SK-N-SH (cell line): Measurements from ENCODE around the gene SPTBN1. TPM values are rescaled to one million over a fixed set of nuclear protein-coding genes. Genes with fewer than 3 reads are reported as not detected.

Experiments used
- CTCF ChIA-PET: fragments of 300-600, 350-600 bp; formaldehyde crosslinking; extraction: SDS; loops from one replicate; lab custom pipeline; 2021; lab: Yijun Ruan, JAX
- POLR2A ChIA-PET: fragments of 350-600 bp; sonication (Branson Sonifier 250); formaldehyde crosslinking; extraction: SDS; loops from one replicate; lab custom pipeline; 2020; ENCODE audit warnings: antibody characterized with exemption, inconsistent platforms; lab: Yijun Ruan, JAX
- DNase-seq: peaks from one replicate; pipeline ENCODE4 v3.0.0; 2012
- H2AFZ ChIP-seq: fragments of 200-600 bp; sonication (generic); 2 replicates; pipeline ENCODE4 v1.8.1; 2016; ENCODE audit warnings: antibody characterized with exemption, mild to moderate bottlenecking, low read depth
- H3F3A ChIP-seq: fragments of 200-600 bp; sonication (generic); replicated peaks from 2 replicates; pipeline ENCODE3; 2016; ENCODE audit warnings: antibody characterized with exemption, mild to moderate bottlenecking; ENCODE audit not compliant: insufficient read depth
- H3K27ac ChIP-seq, 2 experiments: fragments of 200-500 bp in 1 of 2; fragments of 200-600 bp in 1 of 2; sonication (Bioruptor generic) in 1 of 2; sonication (generic), shearing (Covaris generic) in 1 of 2; 2 replicates each; pipeline versions ENCODE4 v1.5.1 to v1.6.1; 2014 to 2016; ENCODE audit warnings: low read depth in 2 of 2, inconsistent platforms in 1 of 2, low read length in 1 of 2, mild to moderate bottlenecking in 1 of 2, mixed read lengths in 1 of 2
- H3K27me3 ChIP-seq: fragments of 200-600 bp; sonication (generic), shearing (Covaris generic); 2 replicates; pipeline ENCODE4 v1.6.1; 2016; ENCODE audit warnings: mixed run types; ENCODE audit not compliant: insufficient read depth
- H3K36me3 ChIP-seq, 2 experiments: fragments of 200-500 bp in 1 of 2; fragments of 200-600 bp in 1 of 2; sonication (Bioruptor generic) in 1 of 2; sonication (generic) in 1 of 2; replicated peaks in 1 of 2; 2 replicates each; pipeline versions ENCODE3 to v1.5.1; 2014 to 2016; ENCODE audit warnings: low read length in 1 of 2, mild to moderate bottlenecking in 1 of 2; ENCODE audit not compliant: insufficient read depth in 2 of 2, control insufficient read depth in 1 of 2
- H3K4me1 ChIP-seq, 2 experiments: fragments of 200-500 bp in 1 of 2; fragments of 200-600 bp in 1 of 2; sonication (Bioruptor generic) in 1 of 2; sonication (generic), shearing (Covaris generic) in 1 of 2; 2 replicates each; pipeline versions ENCODE4 v1.5.1 to v1.6.1; 2014 to 2016; ENCODE audit warnings: low read depth in 1 of 2, low read length in 1 of 2, mixed run types in 1 of 2; ENCODE audit not compliant: insufficient read depth in 2 of 2, control insufficient read depth in 1 of 2
- H3K4me2 ChIP-seq: fragments of 200-600 bp; sonication (generic), shearing (Covaris generic); 2 replicates; pipeline ENCODE4 v1.6.1; 2017; ENCODE audit warnings: mixed run types
- H3K4me3 ChIP-seq, 2 experiments: fragments of 200-500 bp in 1 of 2; fragments of 200-600 bp in 1 of 2; sonication (Bioruptor generic) in 1 of 2; sonication (generic), shearing (Covaris generic) in 1 of 2; 2 replicates each; pipeline versions ENCODE4 v1.5.1 to v1.8.1; 2014 to 2016; ENCODE audit warnings: low read depth in 2 of 2, inconsistent platforms in 1 of 2, low read length in 1 of 2, mild to moderate bottlenecking in 1 of 2, mixed read lengths in 1 of 2, moderate library complexity in 1 of 2
- H3K79me2 ChIP-seq: fragments of 200-600 bp; sonication (generic); 2 replicates; pipeline ENCODE4 v1.8.1; 2017; ENCODE audit warnings: mild to moderate bottlenecking; ENCODE audit not compliant: insufficient read depth
- H3K9ac ChIP-seq: fragments of 200-600 bp; sonication (generic); 2 replicates; pipeline ENCODE4 v1.6.1; 2017; ENCODE audit warnings: mixed run types
- H3K9me2 ChIP-seq: fragments of 200-600 bp; sonication (generic); 2 replicates; pipeline ENCODE4 v1.6.1; 2017; ENCODE audit warnings: mixed run types
- H3K9me3 ChIP-seq: fragments of 200-600 bp; sonication (generic); 2 replicates; pipeline ENCODE4 v1.6.1; 2017; ENCODE audit warnings: mixed run types, mild to moderate bottlenecking, moderate library complexity
- H4K20me1 ChIP-seq: fragments of 200-600 bp; sonication (generic); 2 replicates; pipeline ENCODE4 v1.6.1; 2017; ENCODE audit warnings: mild to moderate bottlenecking, mixed run types; ENCODE audit not compliant: insufficient read depth
- CTCF ChIP-seq: fragments of 200-600 bp; sonication (generic); IDR thresholded peaks from 2 replicates; pipeline ENCODE4 v1.6.1; 2017; ENCODE audit warnings: antibody characterized with exemption, mild to moderate bottlenecking, moderate library complexity
- ELF1 ChIP-seq: IDR thresholded peaks from 2 replicates; pipeline ENCODE4 v1.4.0; 2012
- EZH2phosphoT487 ChIP-seq: fragments of 200-600 bp; sonication (generic); IDR thresholded peaks from 2 replicates; pipeline ENCODE4 v1.6.1; 2017; ENCODE audit warnings: low read depth, mixed run types, mild to moderate bottlenecking, antibody characterized with exemption, moderate library complexity, borderline replicate concordance
- FOXJ3 ChIP-seq: sonication (generic); formaldehyde crosslinking; IDR thresholded peaks from 2 replicates; pipeline ENCODE4 v1.5.1; 2020; ENCODE audit warnings: mild to moderate bottlenecking, missing genetic modification reagents
- GABPA ChIP-seq: IDR thresholded peaks from 2 replicates; pipeline ENCODE4 v1.4.0; 2012; ENCODE audit warnings: low read depth, mild to moderate bottlenecking
- GATA2 ChIP-seq: sonication (generic); formaldehyde crosslinking; IDR thresholded peaks from 2 replicates; pipeline ENCODE4 v1.5.0; 2020; ENCODE audit warnings: mild to moderate bottlenecking, missing genetic modification reagents
- MXI1 ChIP-seq: IDR thresholded peaks from 2 replicates; pipeline ENCODE4 v1.6.1; 2012; ENCODE audit warnings: mild to moderate bottlenecking, low read depth, low read length, improper control_type of control experiment
- NRF1 ChIP-seq: IDR thresholded peaks from 2 replicates; pipeline ENCODE4 v1.6.1; 2012; ENCODE audit warnings: low read depth, mild to moderate bottlenecking, low read length
- SIN3A ChIP-seq: IDR thresholded peaks from 2 replicates; pipeline ENCODE4 v1.6.1; 2012; ENCODE audit warnings: low read depth, mild to moderate bottlenecking, low read length, moderate library complexity, borderline replicate concordance
- SMC3 ChIP-seq: IDR thresholded peaks from 2 replicates; pipeline ENCODE4 v1.6.1; 2012; ENCODE audit warnings: low read depth, low read length, improper control_type of control experiment
- TEAD4 ChIP-seq: IDR thresholded peaks from 2 replicates; pipeline ENCODE4 v1.4.0; 2012; ENCODE audit warnings: mild to moderate bottlenecking, borderline replicate concordance; ENCODE audit not compliant: insufficient read depth
- WGBS: methylation state at CpG from one replicate; pipeline ENCODE4 v1.1.6; 2017; ENCODE audit warnings: low lambda C conversion rate; 5-methylcytosine and 5-hydroxymethylcytosine counted together
- polyA plus RNA-seq, 3 experiments: library from polyadenylated mRNA; depleted of rRNA; stranded (reverse); fragments of >200 nt; gene quantifications; 2 replicates each; pipeline ENCODE4 v1.2.3, GENCODE V29; 2012
- TF ChIP-seq, protein P1 (sequence below): IDR thresholded peaks from 2 replicates; pipeline ENCODE4 v1.6.1; 2012; ENCODE audit warnings: mild to moderate bottlenecking, low read depth, low read length, moderate library complexity
- TF ChIP-seq, protein P2 (sequence below): IDR thresholded peaks from 2 replicates; pipeline ENCODE4 v1.4.0; 2012; ENCODE audit warnings: low read depth, borderline replicate concordance
- TF ChIP-seq, protein P3 (sequence below): fragments of 150-350 bp; IDR thresholded peaks from 2 replicates; pipeline ENCODE4 v1.6.1; 2016; ENCODE audit warnings: mild to moderate bottlenecking, low read depth, low read length
- TF ChIP-seq, protein P4 (sequence below): IDR thresholded peaks from 2 replicates; pipeline ENCODE4 v1.4.0; 2012; ENCODE audit warnings: low read depth

The SPTBN1 gene
- polyA plus RNA-seq, 1 of the 3 experiments (the other 2 are of a cell fraction): 29.1 TPM

GRCh38 chr2:54541995-54542394, 85.9 kb downstream of the SPTBN1 start:
- 73% methylated on average over 4 of the region's 4 CpGs for WGBS
- TF ChIP-seq GABPA: no peak
- TF ChIP-seq GATA2 (CRISPR knock-in tag): no peak
- no peak for TF ChIP-seq FOXJ3 (CRISPR knock-in tag)
- TF ChIP-seq, protein P1, sequence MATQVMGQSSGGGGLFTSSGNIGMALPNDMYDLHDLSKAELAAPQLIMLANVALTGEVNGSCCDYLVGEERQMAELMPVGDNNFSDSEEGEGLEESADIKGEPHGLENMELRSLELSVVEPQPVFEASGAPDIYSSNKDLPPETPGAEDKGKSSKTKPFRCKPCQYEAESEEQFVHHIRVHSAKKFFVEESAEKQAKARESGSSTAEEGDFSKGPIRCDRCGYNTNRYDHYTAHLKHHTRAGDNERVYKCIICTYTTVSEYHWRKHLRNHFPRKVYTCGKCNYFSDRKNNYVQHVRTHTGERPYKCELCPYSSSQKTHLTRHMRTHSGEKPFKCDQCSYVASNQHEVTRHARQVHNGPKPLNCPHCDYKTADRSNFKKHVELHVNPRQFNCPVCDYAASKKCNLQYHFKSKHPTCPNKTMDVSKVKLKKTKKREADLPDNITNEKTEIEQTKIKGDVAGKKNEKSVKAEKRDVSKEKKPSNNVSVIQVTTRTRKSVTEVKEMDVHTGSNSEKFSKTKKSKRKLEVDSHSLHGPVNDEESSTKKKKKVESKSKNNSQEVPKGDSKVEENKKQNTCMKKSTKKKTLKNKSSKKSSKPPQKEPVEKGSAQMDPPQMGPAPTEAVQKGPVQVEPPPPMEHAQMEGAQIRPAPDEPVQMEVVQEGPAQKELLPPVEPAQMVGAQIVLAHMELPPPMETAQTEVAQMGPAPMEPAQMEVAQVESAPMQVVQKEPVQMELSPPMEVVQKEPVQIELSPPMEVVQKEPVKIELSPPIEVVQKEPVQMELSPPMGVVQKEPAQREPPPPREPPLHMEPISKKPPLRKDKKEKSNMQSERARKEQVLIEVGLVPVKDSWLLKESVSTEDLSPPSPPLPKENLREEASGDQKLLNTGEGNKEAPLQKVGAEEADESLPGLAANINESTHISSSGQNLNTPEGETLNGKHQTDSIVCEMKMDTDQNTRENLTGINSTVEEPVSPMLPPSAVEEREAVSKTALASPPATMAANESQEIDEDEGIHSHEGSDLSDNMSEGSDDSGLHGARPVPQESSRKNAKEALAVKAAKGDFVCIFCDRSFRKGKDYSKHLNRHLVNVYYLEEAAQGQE: no peak
- TF ChIP-seq, protein P2, sequence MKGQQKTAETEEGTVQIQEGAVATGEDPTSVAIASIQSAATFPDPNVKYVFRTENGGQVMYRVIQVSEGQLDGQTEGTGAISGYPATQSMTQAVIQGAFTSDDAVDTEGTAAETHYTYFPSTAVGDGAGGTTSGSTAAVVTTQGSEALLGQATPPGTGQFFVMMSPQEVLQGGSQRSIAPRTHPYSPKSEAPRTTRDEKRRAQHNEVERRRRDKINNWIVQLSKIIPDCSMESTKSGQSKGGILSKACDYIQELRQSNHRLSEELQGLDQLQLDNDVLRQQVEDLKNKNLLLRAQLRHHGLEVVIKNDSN: no peak
- no peak for TF ChIP-seq MXI1
- TF ChIP-seq EZH2phosphoT487: no peak
- no peak for TF ChIP-seq CTCF
- no peak for TF ChIP-seq NRF1
- no peak for TF ChIP-seq SMC3
- TF ChIP-seq TEAD4: no peak
- TF ChIP-seq, protein P3, sequence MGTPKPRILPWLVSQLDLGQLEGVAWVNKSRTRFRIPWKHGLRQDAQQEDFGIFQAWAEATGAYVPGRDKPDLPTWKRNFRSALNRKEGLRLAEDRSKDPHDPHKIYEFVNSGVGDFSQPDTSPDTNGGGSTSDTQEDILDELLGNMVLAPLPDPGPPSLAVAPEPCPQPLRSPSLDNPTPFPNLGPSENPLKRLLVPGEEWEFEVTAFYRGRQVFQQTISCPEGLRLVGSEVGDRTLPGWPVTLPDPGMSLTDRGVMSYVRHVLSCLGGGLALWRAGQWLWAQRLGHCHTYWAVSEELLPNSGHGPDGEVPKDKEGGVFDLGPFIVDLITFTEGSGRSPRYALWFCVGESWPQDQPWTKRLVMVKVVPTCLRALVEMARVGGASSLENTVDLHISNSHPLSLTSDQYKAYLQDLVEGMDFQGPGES: no peak
- TF ChIP-seq, protein P4, sequence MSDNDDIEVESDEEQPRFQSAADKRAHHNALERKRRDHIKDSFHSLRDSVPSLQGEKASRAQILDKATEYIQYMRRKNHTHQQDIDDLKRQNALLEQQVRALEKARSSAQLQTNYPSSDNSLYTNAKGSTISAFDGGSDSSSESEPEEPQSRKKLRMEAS: no peak
- TF ChIP-seq SIN3A: no peak
- no peak for TF ChIP-seq ELF1
- peaks cover 69% of the 10 kb centered on the region for H3K79me2 ChIP-seq
- H3K4me3 ChIP-seq: no peak overlapping the region
- H3K4me1 ChIP-seq: no peaks in the 10 kb centered on the region
- H2AFZ ChIP-seq: no peak overlapping the region
- H3K9ac ChIP-seq: no peak overlapping the region
- no peaks in the 10 kb centered on the region for H3K9me3 ChIP-seq
- no peaks in the 10 kb centered on the region for H3K9me2 ChIP-seq
- H3K27ac ChIP-seq: no peak overlapping the region
- H3K27me3 ChIP-seq: no peaks in the 10 kb centered on the region
- ChIA-PET CTCF (no interaction called here), POLR2A (no interaction called here)
- peaks cover 5 to 14% of the 10 kb centered on the region in 2 experiments for H3K36me3 ChIP-seq
- DNase-seq: no peak
- no peak overlapping the region for H3K4me2 ChIP-seq
- H4K20me1 ChIP-seq: peaks cover 14% of the 10 kb centered on the region; the same call in 1 of the 2 replicates
- peaks cover 9% of the 10 kb centered on the region for H3F3A ChIP-seq
